Breast epithelium (tissue), 4 donors: ENCODE measurements around the gene IGFN1. TPM values are rescaled to one million over a fixed set of nuclear protein-coding genes. Genes with fewer than 3 reads are reported as not detected.

Experiments
- DNase-seq, 2 donors: peaks; one replicate each; pipeline ENCODE4 v3.0.0-alpha.2; 2019; ENCODE audit warnings: low spot score in 2 of 2
- H3K27ac ChIP-seq, 2 donors: fragments of 200-600 bp; sonication (generic) in 1 of 2; one replicate each; pipeline ENCODE4 v1.5.1; 2016 to 2019; ENCODE audit warnings: mild to moderate bottlenecking in 1 of 2
- H3K27me3 ChIP-seq, 2 donors: fragments of 200-600 bp; sonication (generic) in 1 of 2; one replicate each; pipeline versions ENCODE4 v1.5.1 to v1.6.0; 2017 to 2019; ENCODE audit warnings: control low read depth in 1 of 2, mild to moderate bottlenecking in 1 of 2
- H3K36me3 ChIP-seq: fragments of 200-600 bp; one replicate; pipeline ENCODE4 v1.5.1; 2019
- H3K4me1 ChIP-seq, 2 donors: fragments of 200-600 bp; sonication (generic); one replicate each; pipeline ENCODE4 v1.5.1; 2016 to 2019; ENCODE audit warnings: control low read depth in 1 of 2
- H3K4me3 ChIP-seq, 3 donors: fragments of 200-600 bp; sonication (generic); 1 replicate in 2 of 3; 2 replicates in 1 of 3; pipeline ENCODE4 v1.5.1; 2016 to 2019; ENCODE audit warnings: mild to moderate bottlenecking in 3 of 3, moderate library complexity in 2 of 3
- H3K9me3 ChIP-seq, 2 donors: fragments of 200-600 bp; sonication (generic) in 1 of 2; one replicate each; pipeline ENCODE4 v1.5.1; 2016 to 2019; ENCODE audit warnings: control low read depth in 1 of 2
- CTCF ChIP-seq, 3 donors: fragments of 450-650 bp; IDR thresholded peaks; one replicate each; pipeline ENCODE4 v1.5.1; 2016 to 2017; ENCODE audit warnings: antibody characterized with exemption in 3 of 3, mild to moderate bottlenecking in 3 of 3, moderate library complexity in 3 of 3
- POLR2A ChIP-seq: fragments of 450-650 bp; IDR thresholded peaks from one replicate; pipeline ENCODE4 v1.6.1; 2016; ENCODE audit warnings: antibody characterized with exemption, mild to moderate bottlenecking, moderate library complexity
- POLR2AphosphoS5 ChIP-seq, 3 donors: sonication (generic); formaldehyde crosslinking; IDR thresholded peaks; one replicate each; pipeline ENCODE4 v1.6.1; 2017; ENCODE audit warnings: antibody characterized with exemption in 3 of 3
- intact Hi-C: fragments of 100-400 bp; cut with DNase I; formaldehyde crosslinking; loops from one replicate; pipeline ENCODE4 v1.15.1; 2023; ENCODE audit warnings: low total_unique reads
- total RNA-seq, 3 donors: library from RNA; depleted of rRNA; stranded (reverse); fragments of >200 nt; gene quantifications; one replicate each; pipeline ENCODE4 v1.1.0, GENCODE V29; 2016

IGFN1 gene
- total RNA-seq, 3 donors from 2014 or later = 0.33 to 1.3 (median 0.59) TPM

DNA sequence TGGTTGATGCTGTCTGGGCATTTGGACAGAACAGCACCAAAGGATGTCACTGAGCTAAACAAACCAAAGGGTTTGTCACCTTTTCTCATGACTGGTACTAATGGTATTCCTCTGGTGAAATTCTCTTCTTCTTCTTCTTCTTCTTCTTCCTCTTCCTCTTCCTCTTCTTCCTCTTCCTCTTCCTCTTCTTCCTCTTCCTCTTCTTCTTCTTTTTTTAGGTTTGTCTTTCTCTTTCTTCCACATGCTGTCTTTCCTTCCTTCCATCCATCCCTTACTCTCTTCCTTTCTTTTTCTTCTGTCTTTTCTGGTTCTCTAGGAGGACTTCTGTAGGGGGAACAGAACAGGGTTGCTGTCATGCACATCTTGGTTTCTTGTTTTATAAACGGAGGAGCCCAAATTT lies 9.3 kb upstream of the IGFN1 start:
- Histone ChIP-seq H3K27ac (no peak overlapping the region), H3K9me3 (no peaks in the 10 kb centered on the region), H3K27me3 (no peaks in the 10 kb centered on the region), H3K4me3 (no peak overlapping the region), H3K36me3 (no peaks in the 10 kb centered on the region), H3K4me1 (no peaks in the 10 kb centered on the region)
- intact Hi-C loops = no loop called here
- no peak for DNase-seq
- no peak for TF ChIP-seq POLR2A
- TF ChIP-seq POLR2AphosphoS5 (IDR thresholded peaks at IDR 0.05) = no peak

DNA sequence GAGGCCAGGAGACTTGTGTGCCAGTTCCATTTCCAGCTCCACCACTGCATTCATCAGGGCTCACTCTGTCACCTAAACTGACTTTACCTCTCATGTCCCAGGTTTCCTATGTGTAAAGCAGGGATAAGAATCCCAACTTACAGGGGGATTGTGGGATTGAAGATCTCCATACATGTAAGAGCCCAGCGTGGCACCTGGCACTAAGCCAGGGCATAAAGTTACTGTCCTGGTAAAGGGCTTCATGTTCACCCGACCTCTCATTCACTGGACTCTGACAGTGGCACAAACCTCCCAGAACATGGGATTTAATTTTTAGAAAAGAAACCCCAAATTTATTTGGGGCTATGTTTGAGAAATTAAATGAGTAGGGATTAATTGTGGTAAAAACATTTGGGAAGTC lies 8.9 kb upstream of the IGFN1 start:
- TF ChIP-seq POLR2AphosphoS5 (IDR thresholded peaks at IDR 0.05) (no peak), POLR2A (no peak), CTCF (IDR thresholded peaks at IDR 0.05) (no peak)
- intact Hi-C loops = no loop called here
- DNase-seq = no peak
- Histone ChIP-seq H3K36me3 (no peaks in the 10 kb centered on the region), H3K4me3 (no peak overlapping the region), H3K27ac (no peak overlapping the region), H3K27me3 (no peaks in the 10 kb centered on the region), H3K4me1 (no peaks in the 10 kb centered on the region), H3K9me3 (no peaks in the 10 kb centered on the region)

GRCh38 chr1:201183209-201183608 lies 7.4 kb upstream of the IGFN1 start:
- H3K27me3 ChIP-seq = no peaks in the 10 kb centered on the region
- intact Hi-C loops = no loop called here
- H3K4me3 ChIP-seq = no peak overlapping the region
- DNase-seq = no peak
- H3K9me3 ChIP-seq = no peaks in the 10 kb centered on the region
- H3K4me1 ChIP-seq = no peaks in the 10 kb centered on the region
- no peak overlapping the region for H3K27ac ChIP-seq
- no peaks in the 10 kb centered on the region for H3K36me3 ChIP-seq
- no peak for TF ChIP-seq POLR2A
- no peak for TF ChIP-seq CTCF (IDR thresholded peaks at IDR 0.05)
- TF ChIP-seq POLR2AphosphoS5 (IDR thresholded peaks at IDR 0.05) = no peak

DNA sequence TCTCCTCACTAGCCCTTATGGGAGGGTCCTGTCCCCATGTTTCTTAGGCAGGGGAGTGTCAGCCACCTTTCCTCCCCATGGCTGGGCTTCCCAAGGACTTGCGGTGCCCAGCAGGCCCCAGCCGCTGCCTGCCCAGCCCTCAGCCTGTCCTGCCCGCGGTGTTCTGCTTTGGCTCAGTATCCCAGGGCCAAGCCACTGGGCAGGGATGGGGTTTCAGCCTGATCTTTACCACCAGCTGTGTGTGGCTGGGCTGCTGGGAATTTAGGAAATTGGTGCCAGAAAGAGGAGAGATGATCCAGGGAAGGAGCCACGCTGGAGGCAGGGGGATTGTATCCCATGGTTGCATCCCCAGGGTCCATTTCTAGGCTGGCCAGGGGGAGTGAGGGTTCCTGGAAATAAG lies 6.9 kb upstream of the IGFN1 start:
- no peak for TF ChIP-seq POLR2A
- TF ChIP-seq POLR2AphosphoS5 (IDR thresholded peaks at IDR 0.05) = no peak
- TF ChIP-seq CTCF (IDR thresholded peaks at IDR 0.05) = no peak
- no peaks in the 10 kb centered on the region for H3K27me3 ChIP-seq
- intact Hi-C loops = no loop called here

GRCh38 chr1:201184307-201185122 lies 6.1 kb upstream of the IGFN1 start:
- no peaks in the 10 kb centered on the region for H3K36me3 ChIP-seq
- H3K27me3 ChIP-seq = no peaks in the 10 kb centered on the region
- no peaks in the 10 kb centered on the region for H3K9me3 ChIP-seq
- TF ChIP-seq POLR2AphosphoS5 (IDR thresholded peaks at IDR 0.05) (no peak), CTCF (IDR thresholded peaks at IDR 0.05) (no peak), POLR2A (no peak)
- intact Hi-C loops = no loop called here
- DNase-seq = no peak
- no peaks in the 10 kb centered on the region for H3K4me1 ChIP-seq
- no peak overlapping the region for H3K4me3 ChIP-seq
- no peak overlapping the region for H3K27ac ChIP-seq

More for the DNA sequence above, 6.9 kb upstream of the IGFN1 start:
- Histone ChIP-seq H3K4me1 (no peaks in the 10 kb centered on the region), H3K4me3 (no peak overlapping the region), H3K9me3 (no peaks in the 10 kb centered on the region), H3K27ac (no peak overlapping the region), H3K36me3 (no peaks in the 10 kb centered on the region)
- DNase-seq = no peak
